HG02884 (cell line): ENCODE results near the gene HELZ.
"Not testable (repeated sequence)": the region's sequence is repeated elsewhere in the genome, so short reads cannot be mapped to it uniquely, and the experiment has no call there.

ENCODE experiments used
- ATAC-seq: cut with Tn5 transposase; IDR thresholded peaks from one replicate; pipeline ENCODE4 v1.9.1; 2021; ENCODE audit warnings: mild to moderate bottlenecking, moderate library complexity; ENCODE audit not compliant: unreplicated experiment

Gene HELZ

DNA sequence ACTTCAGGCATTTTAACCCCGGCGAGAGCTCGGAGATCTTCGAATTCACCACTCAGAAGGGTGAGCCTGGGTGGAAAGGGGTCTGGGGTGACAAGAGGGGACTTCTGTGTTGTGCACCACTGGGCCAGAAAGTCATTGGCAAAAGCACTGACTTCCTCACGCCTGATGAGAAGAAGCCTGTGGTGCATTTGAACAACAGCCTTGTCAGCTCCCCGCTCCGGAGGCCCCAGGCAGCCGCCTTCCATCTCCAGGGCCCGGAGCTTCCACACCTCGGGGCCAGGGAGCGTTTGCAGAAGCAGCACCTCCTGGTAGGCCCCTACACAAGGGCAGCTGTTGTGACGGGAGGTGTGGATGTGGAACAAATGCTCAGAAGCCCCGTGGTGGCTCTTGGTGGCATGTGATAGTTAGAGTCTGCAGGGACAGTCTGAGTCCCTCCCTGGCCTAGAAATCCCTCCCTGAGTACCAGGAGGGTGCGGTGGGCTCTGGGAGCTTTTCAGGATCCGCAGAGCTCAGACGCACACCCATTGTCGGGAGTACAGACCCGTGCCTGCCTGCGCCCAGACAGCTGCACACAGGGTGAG lies 190.9 kb downstream of the HELZ start:
- no peak for ATAC-seq

DNA sequence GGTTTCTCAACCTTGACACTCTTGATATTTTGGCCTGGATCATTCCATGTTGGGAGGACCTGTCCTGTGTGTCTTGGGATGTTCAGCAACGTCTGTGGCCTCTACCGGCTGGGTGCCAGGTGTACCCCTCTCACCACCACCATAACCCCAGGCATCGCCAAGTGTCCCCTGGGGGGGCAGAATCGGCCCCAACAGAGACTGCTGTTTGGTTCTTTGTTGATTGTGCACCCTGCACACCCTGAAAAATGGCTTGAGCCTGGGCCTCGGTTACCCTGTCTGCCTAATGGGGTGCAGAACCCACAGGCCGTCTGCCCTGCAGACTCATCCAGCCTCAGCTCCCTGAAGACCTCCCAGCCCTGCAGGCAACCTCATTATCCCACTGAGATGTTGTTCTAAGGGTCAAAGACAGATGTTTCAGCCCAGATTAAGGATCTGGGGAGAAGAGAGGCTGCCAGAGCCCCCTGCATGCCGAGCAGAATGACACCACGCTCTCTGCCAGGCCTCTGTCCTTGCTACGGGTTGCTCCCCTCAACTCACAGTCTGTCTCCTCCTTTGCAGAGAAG lies 191.5 kb downstream of the HELZ start:
- ATAC-seq: no peak

DNA sequence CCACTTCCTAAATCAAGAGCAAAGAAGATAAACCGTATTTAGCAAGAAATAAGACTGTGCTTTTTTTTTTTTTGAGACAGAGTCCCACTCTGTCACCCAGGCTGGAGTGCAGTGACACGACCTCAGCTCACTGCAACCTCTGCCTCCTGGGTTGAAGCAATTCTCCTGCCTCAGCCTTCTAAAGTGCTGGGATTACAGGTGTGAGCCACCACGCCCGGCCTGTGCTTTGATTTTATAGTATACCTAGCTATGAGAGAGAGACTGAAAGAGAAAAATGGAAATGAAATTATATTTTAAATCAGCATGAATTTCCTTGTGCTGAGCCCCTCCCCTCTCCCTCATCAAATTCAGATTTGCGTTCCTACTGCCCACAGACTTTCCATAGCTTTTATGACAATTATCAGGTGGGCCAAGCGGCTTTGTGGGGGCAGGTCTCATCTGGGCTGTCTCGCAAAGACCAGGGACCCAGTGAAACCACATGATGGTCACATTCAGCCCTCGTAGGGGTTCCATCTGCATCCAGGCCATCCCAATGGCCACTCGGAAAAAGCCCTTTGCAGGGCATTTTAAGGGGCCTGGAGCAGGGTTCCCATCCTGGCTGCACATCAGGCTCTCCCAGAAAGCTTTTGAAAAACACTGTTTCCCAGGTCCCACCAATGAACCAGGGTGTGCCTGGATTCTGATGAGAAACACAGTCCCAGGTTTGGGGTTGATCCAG lies 192.1 kb downstream of the HELZ start:
- ATAC-seq: no peak

DNA sequence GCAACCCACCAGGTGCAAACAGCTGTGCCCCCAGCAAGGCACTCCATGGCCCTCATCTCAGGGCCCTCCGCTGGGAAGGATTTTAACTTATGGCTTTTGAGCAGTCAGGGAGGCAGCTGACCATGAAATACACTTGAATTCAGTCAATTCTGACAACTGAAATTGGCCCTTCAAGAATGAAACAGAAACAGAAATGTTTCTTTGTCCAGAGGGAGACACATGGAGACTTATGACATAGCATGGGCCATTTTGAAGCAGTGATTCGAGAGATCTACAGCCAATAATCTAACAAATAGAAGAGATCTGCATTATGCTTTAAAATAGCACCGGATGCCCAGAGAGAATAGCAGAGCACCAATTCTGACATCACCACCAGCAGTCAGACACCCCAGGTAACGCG lies 193.2 kb downstream of the HELZ start:
- no peak for ATAC-seq

DNA sequence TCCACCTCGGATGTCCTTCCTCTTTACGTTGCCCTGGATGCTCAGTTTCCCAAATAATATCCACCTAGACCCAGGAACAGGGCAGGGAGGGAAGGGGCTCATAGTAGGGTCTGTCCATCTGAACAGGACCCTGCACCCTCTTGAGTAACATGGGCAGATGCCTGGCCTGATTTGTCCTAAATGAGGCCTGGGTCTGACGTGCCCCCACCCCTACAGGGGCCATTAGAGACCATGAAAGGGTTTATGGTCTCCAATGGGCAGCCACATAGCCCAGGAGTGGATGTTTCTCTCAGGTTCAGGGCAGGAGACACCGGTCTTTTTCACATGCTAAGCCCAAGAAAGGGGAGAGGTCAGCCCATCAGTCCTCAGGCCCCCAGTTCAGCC lies 193.8 kb downstream of the HELZ start:
- no peak for ATAC-seq

DNA sequence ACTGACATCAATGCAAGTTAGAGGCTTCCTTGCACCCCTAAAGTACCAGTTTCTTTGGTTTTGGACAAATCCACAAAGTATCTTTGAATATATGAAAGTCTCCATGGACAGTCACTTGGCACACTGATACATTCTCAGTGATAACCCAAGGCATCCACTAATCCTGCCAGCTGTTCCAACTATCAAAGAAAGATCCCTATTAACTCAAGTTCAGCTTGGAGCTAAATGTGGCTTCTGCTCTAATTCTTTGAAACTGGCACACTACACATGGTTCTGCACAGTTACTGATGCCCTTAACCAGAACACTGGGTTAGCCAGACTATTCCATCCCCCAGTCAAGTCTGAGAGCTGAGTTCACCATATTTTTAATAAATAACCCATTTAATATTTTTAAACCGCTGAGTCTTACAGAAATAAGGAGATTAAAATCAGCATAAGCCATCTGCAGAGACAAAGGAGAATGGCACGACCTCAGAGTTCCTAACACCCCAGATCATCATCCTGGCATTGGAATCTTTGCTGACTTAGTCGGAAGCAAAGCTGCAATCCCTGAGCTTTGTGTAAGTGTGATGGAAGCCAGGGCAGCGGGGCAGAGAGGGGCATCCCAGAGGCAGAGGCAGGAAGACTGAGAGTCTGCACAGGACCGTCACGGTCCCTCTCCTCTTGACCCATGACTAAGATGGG lies 194.4 kb downstream of the HELZ start:
- no peak for ATAC-seq

DNA sequence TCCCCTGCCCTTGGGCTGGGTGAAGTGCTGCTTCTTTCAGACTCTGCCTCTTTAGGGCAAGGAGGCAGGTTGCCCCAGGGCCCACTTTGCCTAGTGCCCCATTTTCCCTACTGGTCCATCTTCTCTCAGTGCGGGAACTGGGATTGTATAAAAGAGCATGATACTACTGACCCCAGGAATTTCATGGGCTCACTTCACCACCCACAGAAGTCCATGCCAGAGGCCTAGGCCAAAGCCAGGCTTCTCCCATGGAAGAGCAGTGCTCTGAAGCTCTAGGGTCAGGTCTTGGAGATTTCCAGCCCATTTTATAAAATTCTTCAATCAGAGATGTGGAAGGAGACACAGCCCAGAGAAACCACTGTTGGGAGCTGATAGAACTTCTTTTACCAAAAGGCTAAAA lies 194.9 kb downstream of the HELZ start:
- no peak for ATAC-seq

DNA sequence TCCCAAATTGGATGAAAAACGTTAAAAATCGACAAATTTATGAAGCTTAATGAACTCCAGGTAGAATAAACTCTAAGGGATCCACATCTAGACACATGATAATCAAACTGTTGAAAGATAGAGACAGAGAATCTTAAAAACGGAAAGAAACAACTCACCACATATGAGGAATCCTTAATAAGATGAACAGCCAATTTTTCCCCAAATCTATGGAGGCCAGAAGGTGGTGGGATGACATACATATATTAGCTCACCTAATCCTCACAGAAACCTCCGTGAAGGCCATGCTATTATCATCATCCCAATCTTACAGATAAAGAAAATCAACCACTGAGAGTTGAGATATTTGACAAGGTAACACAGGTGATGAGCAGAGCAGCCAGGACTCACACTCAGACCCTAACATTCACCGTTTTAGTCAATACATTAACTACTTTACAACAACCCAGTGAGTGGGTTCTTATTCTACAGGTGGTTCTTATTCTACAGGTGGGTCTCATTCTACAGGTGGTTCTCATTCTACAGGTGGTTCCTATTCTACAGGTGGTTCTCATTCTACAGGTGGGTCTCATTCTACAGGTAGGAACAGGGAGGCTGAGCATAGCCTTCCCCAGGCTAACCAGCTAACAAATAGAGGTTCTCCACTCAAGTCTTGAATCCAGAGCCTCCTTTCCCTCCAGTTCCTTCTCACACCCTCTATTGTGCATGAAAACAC lies 195.8 kb downstream of the HELZ start:
- no peak for ATAC-seq

DNA sequence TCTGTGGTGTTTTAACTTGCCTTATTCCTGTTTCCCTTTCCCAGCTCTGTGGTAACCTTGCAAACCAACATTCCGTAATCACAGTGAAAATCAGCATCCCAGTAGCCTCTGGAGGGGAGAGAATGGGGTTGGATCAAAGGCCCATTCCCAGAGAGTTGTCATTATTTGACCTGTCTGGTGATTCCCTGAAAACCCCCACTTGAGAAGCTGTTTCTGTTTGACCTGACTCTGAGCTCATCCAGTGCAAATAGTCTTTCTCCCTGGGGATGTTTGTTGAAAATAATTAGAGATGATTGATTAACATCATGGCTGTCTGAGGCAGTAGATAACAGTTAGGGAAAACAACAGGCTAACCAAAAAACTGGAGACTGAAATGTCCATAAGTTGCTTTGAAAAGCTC lies 197.6 kb downstream of the HELZ start:
- no peak for ATAC-seq

DNA sequence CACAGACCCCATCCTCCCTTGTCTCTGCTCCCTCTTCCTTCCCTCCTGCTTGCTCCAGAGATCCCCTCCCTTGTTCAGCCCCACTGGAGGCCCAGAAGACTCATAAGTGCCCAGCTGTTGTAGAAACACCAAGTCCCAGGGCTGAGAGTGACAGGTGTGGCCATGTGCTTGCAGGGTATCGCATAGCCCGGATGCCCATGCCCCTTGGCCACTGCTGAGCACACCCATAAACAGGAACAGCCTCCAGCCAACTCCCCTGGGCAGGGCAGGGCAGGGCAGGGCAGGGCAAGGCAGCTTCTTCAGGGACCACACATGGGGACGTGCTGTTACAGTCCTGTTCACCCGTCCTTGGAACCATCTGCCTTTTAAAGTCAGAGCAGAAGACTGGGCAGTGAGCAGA lies 198.6 kb downstream of the HELZ start:
- ATAC-seq: no peak

DNA sequence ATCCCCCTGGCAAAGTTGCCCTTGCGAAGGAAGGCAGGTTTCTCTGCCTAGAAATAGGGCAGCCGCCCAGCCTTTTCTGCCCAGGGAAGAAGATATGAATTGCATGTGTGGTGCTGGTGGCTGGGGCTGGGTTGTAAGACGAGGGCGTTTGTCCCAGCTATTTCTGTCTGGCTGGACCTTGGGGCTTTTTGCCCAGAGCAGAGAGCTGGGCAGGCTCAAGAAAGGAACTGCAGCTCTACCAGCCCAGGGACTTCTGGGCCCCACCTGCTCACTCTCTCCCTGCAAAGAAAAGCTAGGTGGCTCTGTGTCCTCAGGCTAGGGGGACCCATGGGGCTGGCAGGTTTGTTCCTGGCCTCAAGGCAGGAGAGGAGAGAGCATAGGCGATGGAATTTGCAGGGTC lies 200.1 kb downstream of the HELZ start:
- no peak for ATAC-seq

DNA sequence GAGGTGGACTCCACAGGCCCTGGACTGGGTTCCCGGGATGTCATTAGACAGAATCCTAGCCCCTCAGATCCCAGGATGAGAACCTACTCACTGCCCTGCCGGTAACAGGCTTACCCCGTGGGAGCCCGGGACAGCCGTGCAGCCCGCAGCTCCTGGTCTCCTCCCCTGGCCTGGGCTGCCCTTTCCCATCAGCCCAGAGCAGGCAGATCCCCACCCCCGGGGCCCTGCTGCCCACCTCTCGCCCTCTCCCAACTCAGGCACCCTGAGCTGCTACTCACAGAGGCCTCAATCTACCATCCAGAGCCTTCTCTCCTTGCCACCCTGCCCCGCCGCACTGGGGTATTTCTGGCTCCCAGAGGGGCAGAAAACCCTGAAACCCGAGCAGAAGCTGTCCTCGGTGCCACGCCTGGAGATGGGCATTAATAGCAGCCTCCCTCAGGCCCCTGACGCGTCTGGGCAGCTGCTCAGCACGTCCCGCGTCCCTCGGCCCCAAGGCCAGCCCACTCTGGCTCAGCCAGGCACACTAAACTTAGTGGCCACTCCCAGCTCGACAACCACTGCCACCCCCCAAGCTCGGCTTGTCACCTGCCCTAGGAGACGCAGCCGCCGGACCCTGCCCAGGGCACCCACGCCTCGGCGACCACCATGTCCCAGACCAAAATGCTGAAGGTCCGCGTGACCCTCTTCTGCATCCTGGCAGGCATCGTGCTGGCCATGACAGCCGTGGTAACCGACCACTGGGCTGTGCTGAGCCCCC lies 200.8 kb downstream of the HELZ start, which contains the start of gene CACNG1:
CACNG1 (plus strand) TSS at position 539 of the 757 bp plus-strand sequence; CDS start at position 646, 107 bp downstream.
- ATAC-seq: no peak

DNA sequence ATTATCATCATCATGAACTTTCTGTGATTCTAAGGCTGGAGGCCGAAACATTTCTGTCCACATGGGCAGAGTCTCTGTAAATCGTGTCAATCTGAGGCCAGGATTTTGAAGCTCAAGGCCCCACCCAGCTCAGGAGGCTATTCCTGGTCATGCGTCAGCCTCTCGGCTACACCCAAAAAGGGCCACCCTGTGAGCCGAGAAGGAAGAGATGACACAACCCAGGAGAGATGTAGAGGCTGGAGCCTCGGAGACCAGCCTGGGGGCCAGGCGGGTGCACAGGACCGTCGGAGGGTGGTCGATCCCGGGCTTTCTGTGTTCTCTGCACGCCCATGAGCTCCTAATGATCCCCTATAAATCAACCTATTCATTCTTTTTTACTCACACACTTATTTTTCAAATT lies 201.7 kb downstream of the HELZ start:
- ATAC-seq: no peak

DNA sequence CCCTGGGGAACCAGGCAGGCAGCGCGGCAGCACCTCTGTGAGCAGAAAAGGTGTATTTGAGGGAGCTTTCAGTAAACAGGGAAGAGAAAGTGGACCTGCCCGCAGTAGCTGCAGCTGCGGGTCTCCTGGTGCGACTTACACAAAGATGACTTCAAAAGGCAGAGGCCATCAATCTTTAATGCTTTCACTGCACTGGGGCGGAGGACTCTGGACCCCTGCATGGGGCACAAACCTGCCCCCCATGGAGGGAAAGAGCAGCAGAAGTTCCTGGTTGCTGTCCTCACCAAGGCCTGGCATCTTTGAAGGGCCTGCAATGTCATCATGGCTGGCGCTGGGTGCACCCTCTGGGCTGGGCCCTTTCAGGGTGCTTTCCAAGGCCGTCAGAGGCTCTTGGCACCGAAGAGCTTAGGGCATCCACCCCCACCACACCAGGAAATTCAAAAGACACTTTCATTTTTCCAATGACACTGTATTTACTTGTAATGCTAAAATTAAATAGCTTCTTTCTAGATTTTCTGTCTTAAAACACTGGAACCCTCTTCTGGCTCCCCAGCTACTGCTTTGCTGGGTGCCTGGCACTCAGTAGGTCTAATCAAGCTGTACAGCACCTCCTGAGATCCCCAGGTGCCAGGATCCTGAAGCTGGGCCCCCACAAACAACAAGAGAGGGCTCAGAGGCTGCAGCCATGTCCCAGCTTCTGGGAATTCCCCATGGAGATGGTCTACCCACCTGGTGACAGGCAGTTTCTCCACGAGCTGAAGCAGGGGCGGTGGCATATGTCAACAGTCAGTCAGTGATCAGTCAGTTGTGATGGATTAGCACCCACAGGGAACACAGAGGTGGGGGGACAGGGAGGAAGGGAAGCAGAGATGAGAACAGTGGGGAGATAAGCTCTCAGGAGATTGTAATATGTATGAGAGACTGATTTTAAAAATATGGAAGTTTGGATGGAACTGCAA lies 202.8 kb downstream of the HELZ start:
- ATAC-seq: no peak

DNA sequence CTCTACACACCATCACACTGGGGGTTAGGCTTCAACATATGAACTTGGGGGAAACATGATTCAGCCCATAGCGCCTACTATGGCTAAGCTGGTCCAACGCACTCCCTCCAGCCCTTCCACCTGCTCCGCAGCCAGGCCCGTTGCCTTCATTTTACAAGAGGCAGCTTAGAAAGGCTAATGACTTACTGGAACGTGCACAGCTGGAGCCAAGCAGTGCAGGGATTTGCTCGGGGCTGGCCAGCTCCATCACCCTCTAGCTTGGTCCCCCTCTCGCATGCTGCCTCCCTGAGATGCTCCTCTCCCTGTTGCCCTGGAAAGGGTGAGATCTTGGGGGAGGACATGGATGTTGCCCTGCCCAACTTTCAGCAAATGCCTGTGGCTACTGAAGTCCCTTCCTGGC lies 203.5 kb downstream of the HELZ start:
- ATAC-seq: no peak

DNA sequence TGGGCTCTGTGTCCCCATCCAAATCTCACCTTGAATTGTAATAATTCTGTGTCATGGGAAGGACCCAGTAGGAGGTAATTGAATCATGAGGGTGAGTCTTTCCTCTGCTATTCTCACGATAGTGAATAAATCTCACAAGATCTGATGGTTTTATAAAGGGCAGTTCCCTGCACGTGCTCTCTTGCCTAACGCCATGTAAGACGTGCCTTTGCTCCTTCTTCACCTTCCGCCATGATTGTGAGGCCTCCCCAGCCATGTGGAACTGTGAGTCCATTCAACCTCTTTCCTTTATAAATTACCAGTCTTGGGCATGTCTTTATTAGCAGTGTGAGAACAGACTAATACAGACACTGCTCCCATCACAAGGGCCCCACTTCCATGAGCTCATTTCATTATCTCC lies 203.9 kb downstream of the HELZ start:
- ATAC-seq: not testable (repeated sequence)

DNA sequence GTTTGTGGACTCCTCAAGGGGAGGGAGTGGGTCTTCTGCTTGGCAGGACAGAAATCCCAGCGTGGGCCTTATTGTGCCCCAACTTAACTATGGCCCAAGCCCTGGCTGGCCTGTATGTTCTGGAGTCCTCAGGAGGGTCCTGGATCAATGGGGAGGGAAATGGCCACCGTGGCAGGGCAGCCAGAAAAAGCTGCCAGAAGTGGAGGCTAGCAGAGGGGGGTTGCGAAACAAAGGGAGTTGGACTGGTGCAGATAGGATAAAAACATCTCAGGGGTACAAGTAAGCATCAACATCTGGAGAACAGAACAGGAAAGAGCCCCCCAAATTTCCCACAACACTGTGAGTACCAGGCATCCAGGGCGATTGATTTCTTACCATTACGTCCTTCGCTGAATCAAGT lies 204.3 kb downstream of the HELZ start:
- ATAC-seq: no peak

DNA sequence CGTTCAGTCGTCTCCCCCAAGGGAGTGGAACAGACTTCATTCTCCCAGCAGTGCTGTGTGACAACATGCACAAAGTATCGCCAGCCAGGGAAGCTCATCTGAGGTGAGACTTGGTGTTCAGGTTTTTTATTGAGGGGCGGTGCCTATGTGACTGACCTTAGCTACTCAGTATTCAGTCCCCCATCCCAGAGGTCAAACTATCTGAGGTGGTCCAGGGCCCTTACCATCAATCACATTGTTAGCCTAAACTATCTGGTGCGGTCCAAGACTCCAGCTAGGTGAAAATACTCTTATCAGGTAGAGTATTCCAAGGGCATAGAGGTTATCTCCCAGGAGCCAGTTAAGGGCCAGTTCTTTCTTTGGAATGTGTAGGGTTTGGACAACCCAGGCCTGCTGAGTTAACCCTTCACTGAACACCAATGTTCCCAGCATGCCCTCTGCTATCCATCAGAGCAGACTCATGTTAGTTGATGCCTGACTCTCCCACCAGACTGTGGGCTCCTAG lies 206.1 kb downstream of the HELZ start:
- no peak for ATAC-seq
